H1 (cell line): ENCODE data around the gene GALK1. TPM values are rescaled to one million over a fixed set of nuclear protein-coding genes. Genes with fewer than 3 reads are reported as not detected.

Experiments used
- CHD7 ChIP-seq: fragments of 300-600 bp; sonication (generic); IDR thresholded peaks from 2 replicates; pipeline ENCODE4 v1.7.1; 2012; ENCODE audit warnings: low read length, moderate library complexity, mild to moderate bottlenecking, inconsistent platforms; ENCODE audit not compliant: insufficient replicate concordance
- SRF ChIP-seq: IDR thresholded peaks from 2 replicates; pipeline ENCODE4 v1.6.1; 2011; ENCODE audit warnings: mild to moderate bottlenecking, low read depth, low read length, moderate library complexity
- TBP ChIP-seq: IDR thresholded peaks from 2 replicates; pipeline ENCODE4 v1.6.1; 2011; ENCODE audit warnings: low read depth, low read length, improper control_type of control experiment
- polyA plus RNA-seq, 7 experiments: library from polyadenylated mRNA; depleted of rRNA in 3 of 7; stranded (reverse) in 5 of 7; unstranded in 2 of 7; fragments of >200 nt in 5 of 7; fragments of 200-250 nt in 2 of 7; gene quantifications; 1 replicate in 5 of 7; 2 replicates in 1 of 7; 4 replicates in 1 of 7; pipeline versions ENCODE4 v1.2.1 to v1.2.3, GENCODE V29; 2011 to 2013; ENCODE audit warnings: missing spikeins in 2 of 7, mixed read lengths in 2 of 7
- total RNA-seq: library from RNA; stranded (reverse); fragmentation: NEBNext Ultra II Directional; extraction: Animal tissue kit (Norgen Biotek cat#: 25700); gene quantifications from 2 replicates; pipeline ENCODE4 v1.2.1, GENCODE V29; 2021

Gene GALK1
- total and polyA plus RNA-seq, 2 of the 8 experiments (the other 6 are each of a cell fraction or from before 2014, with no cell fraction given): 34.1 to 47.9 TPM

- no peak for TF ChIP-seq CHD7
- no peak for TF ChIP-seq TBP
- TF ChIP-seq SRF: no peak
- TF ChIP-seq, all 59 proteins: peak for 0
These were observed 4.5 kb upstream of the GALK1 start (continued) for GRCh38 chr17:75769536-75769935.
